ENCODE data around the gene CALD1. TPM values are rescaled to one million over a fixed set of nuclear protein-coding genes. Genes with fewer than 3 reads are reported as not detected.

The CALD1 gene
- total RNA-seq, 1 experiment from 2014 or later, result 147 TPM

DNA sequence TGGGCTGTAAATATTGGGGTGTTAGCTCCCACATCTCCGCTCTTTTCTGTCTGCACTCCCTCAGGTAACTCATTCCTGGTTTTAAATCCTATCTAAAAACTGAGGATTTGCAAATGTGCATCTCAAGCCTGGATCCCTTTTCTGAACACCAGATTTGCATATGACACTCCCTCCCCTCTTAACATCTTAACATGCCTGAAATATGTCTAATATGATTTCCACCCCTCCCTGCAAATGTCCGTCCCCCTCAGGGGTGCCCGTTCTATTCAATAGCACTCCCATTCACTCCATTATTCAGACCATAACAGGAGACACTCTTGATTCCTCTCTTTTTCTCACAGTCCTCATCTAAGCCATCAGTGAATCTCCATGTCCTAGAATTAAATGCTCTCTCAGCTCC, 8.3 kb upstream of the CALD1 start:
- Mint-ChIP-seq H3K4me3 (no peak overlapping the region), H3K27me3 (ENCODE audit: low read depth) (no peaks in the 10 kb centered on the region), H3K36me3 (no peaks in the 10 kb centered on the region), H3K4me1 (peaks cover 21% of the 10 kb centered on the region), H3K27ac (no peak overlapping the region), H3K9me3 (no peaks in the 10 kb centered on the region)
- CTCF ChIA-PET, result no interaction called here
- POLR2A ChIA-PET, result no interaction called here
- TF ChIP-seq CREM (CRISPR knock-in tag; IDR thresholded peaks at IDR 0.05) (no peak), TP53 (CRISPR knock-in tag; IDR thresholded peaks at IDR 0.05) (no peak), TEAD1 (CRISPR knock-in tag; IDR thresholded peaks at IDR 0.05) (no peak), HMGA2 (CRISPR knock-in tag; IDR thresholded peaks at IDR 0.05) (no peak), ZNF512 (CRISPR knock-in tag; IDR thresholded peaks at IDR 0.05; ENCODE audit: borderline replicate concordance) (no peak), FOXP1 (CRISPR knock-in tag; IDR thresholded peaks at IDR 0.05; ENCODE audit: borderline replicate concordance) (no peak), E2F4 (CRISPR knock-in tag; IDR thresholded peaks at IDR 0.05; ENCODE audit: borderline replicate concordance, low read depth) (no peak), NR1H2 (CRISPR knock-in tag; IDR thresholded peaks at IDR 0.05) (no peak), CTCF (IDR thresholded peaks at IDR 0.05) (no peak), CREB1 (CRISPR knock-in tag; IDR thresholded peaks at IDR 0.05) (no peak)
- TF ChIP-seq, protein P1, sequence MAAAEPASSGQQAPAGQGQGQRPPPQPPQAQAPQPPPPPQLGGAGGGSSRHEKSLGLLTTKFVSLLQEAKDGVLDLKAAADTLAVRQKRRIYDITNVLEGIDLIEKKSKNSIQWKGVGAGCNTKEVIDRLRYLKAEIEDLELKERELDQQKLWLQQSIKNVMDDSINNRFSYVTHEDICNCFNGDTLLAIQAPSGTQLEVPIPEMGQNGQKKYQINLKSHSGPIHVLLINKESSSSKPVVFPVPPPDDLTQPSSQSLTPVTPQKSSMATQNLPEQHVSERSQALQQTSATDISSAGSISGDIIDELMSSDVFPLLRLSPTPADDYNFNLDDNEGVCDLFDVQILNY (CRISPR knock-in tag; IDR thresholded peaks at IDR 0.05), result no peak
- TF ChIP-seq, protein P2, sequence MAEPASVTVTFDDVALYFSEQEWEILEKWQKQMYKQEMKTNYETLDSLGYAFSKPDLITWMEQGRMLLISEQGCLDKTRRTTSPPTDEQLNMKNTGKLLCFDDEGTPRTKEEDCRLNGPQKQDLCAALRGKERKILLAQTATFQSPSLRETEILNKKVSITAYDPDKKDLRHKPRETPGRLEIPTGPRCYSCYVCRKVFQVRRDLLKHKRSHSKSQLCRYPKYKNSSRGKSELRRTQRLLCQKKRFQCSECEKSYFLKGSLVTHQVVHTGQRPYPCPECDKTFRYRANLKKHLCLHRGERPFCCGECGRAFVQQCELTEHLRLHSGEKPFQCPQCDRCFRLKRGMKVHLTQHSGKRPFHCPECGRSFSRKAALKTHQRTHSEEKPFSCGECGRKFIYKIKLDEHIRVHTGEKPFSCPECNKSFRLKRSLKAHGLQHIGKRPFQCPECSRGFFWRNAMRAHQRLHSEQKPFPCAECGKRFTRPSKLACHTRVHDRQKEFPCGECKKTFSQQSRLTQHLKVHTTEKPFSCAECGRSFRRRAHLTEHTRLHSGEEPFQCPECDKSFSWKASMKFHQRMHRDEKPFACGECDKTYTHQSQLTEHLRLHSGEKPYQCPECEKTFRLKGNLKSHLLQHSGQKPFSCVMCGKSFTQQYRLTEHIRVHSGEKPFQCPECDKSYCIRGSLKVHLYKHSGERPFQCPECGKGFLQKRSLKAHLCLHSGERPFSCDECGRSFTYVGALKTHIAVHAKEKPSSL (CRISPR knock-in tag; conservative IDR thresholded peaks at IDR 0.05), result no peak
- DNase-seq (ENCODE audit: low spot score) (no peak), ATAC-seq (no peak)

GRCh38 chr7:134771889-134772288, 7.5 kb upstream of the CALD1 start:
- H3K4me1 Mint-ChIP-seq, result peaks cover 16% of the 10 kb centered on the region
- no peaks in the 10 kb centered on the region for H3K27me3 Mint-ChIP-seq (ENCODE audit: low read depth)
- H3K9me3 Mint-ChIP-seq, result no peaks in the 10 kb centered on the region
- no peak overlapping the region for H3K4me3 Mint-ChIP-seq
- POLR2A ChIA-PET, result no interaction called here
- CTCF ChIA-PET, result no interaction called here
- H3K27ac Mint-ChIP-seq, result no peak overlapping the region
- H3K36me3 Mint-ChIP-seq, result no peaks in the 10 kb centered on the region
- ATAC-seq (no peak), DNase-seq (ENCODE audit: low spot score) (no peak)
- TF ChIP-seq AR (CRISPR knock-in tag; IDR thresholded peaks at IDR 0.05), result no peak
- TF ChIP-seq, protein P3, sequence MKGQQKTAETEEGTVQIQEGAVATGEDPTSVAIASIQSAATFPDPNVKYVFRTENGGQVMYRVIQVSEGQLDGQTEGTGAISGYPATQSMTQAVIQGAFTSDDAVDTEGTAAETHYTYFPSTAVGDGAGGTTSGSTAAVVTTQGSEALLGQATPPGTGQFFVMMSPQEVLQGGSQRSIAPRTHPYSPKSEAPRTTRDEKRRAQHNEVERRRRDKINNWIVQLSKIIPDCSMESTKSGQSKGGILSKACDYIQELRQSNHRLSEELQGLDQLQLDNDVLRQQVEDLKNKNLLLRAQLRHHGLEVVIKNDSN (CRISPR knock-in tag; IDR thresholded peaks at IDR 0.05), result no peak
- TF ChIP-seq FOXK1 (CRISPR knock-in tag; IDR thresholded peaks at IDR 0.05), result no peak
- TF ChIP-seq E2F4 (CRISPR knock-in tag; IDR thresholded peaks at IDR 0.05; ENCODE audit: borderline replicate concordance, low read depth), result no peak
- TF ChIP-seq, protein P4, sequence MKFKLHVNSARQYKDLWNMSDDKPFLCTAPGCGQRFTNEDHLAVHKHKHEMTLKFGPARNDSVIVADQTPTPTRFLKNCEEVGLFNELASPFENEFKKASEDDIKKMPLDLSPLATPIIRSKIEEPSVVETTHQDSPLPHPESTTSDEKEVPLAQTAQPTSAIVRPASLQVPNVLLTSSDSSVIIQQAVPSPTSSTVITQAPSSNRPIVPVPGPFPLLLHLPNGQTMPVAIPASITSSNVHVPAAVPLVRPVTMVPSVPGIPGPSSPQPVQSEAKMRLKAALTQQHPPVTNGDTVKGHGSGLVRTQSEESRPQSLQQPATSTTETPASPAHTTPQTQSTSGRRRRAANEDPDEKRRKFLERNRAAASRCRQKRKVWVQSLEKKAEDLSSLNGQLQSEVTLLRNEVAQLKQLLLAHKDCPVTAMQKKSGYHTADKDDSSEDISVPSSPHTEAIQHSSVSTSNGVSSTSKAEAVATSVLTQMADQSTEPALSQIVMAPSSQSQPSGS (CRISPR knock-in tag; IDR thresholded peaks at IDR 0.05; ENCODE audit: borderline replicate concordance, low read depth), result no peak
- TF ChIP-seq RELA (CRISPR knock-in tag; IDR thresholded peaks at IDR 0.05; ENCODE audit: borderline replicate concordance), result no peak
- TF ChIP-seq MYBL2 (CRISPR knock-in tag; IDR thresholded peaks at IDR 0.05), result no peak
- TF ChIP-seq ZNF232 (CRISPR knock-in tag; IDR thresholded peaks at IDR 0.05), result no peak
- TF ChIP-seq ZBTB21 (CRISPR knock-in tag; IDR thresholded peaks at IDR 0.05; ENCODE audit: borderline replicate concordance), result no peak

Measured in WTC11 (cell line).